WTC11 (cell line): ENCODE measurements around the gene TMEM164. TPM values are rescaled to one million over a fixed set of nuclear protein-coding genes. Genes with fewer than 3 reads are reported as not detected.

Experiments used
- ATAC-seq: fragments of 200-7000 bp; cut with Tn5 transposase; 2 replicates; pipeline ENCODE4 v1.10.0; 2021; ENCODE audit warnings: mild to moderate bottlenecking, moderate library complexity
- CTCF ChIA-PET: fragments of 300-600 bp; sonication (Branson Sonifier 250); formaldehyde crosslinking; loops from one replicate; lab custom pipeline; 2021; ENCODE audit warnings: antibody characterized with exemption; lab: Charles Lee
- POLR2A ChIA-PET: fragments of 350-600 bp; sonication (Branson Sonifier 250); formaldehyde crosslinking; loops from one replicate; lab custom pipeline; 2021; ENCODE audit warnings: antibody characterized with exemption; lab: Charles Lee
- DNase-seq: peaks from one replicate; pipeline ENCODE4 v3.0.0; 2021; ENCODE audit warnings: low spot score
- H3K27ac Mint-ChIP-seq: 2 replicates; pipeline ENCODE4 v1.8.0; 2021; ENCODE audit warnings: mixed read lengths
- H3K27me3 Mint-ChIP-seq: 2 replicates; pipeline ENCODE4 v1.8.0; 2021; ENCODE audit warnings: low read depth, mild to moderate bottlenecking, moderate library complexity, mixed read lengths
- H3K36me3 Mint-ChIP-seq: 2 replicates; pipeline ENCODE4 v1.8.0; 2021; ENCODE audit warnings: mixed read lengths
- H3K4me1 Mint-ChIP-seq: 2 replicates; pipeline ENCODE4 v1.8.0; 2022; ENCODE audit warnings: mixed read lengths
- H3K4me3 Mint-ChIP-seq: 2 replicates; pipeline ENCODE4 v1.8.0; 2021; ENCODE audit warnings: mild to moderate bottlenecking, moderate library complexity, mixed read lengths
- H3K9me3 Mint-ChIP-seq: 2 replicates; pipeline ENCODE4 v1.8.0; 2021; ENCODE audit warnings: mixed read lengths
- AFF4 ChIP-seq: sonication (generic); formaldehyde crosslinking; IDR thresholded peaks from 2 replicates; pipeline ENCODE4 v1.8.1; 2023; ENCODE audit warnings: mild to moderate bottlenecking, missing genetic modification reagents, borderline replicate concordance
- ATF6 ChIP-seq: sonication (generic); formaldehyde crosslinking; IDR thresholded peaks from 2 replicates; pipeline ENCODE4 v1.8.1; 2023; ENCODE audit warnings: mild to moderate bottlenecking, missing genetic modification reagents
- CREB1 ChIP-seq: sonication (generic); formaldehyde crosslinking; IDR thresholded peaks from 2 replicates; pipeline ENCODE4 v1.8.0; 2023; ENCODE audit warnings: mild to moderate bottlenecking, missing genetic modification reagents
- EMX1 ChIP-seq: fragments of 250-450 bp; sonication (Bioruptor Pico); IDR thresholded peaks from 2 replicates; pipeline ENCODE4 v1.8.0; 2021; ENCODE audit warnings: mild to moderate bottlenecking
- FOXJ3 ChIP-seq: sonication (generic); formaldehyde crosslinking; IDR thresholded peaks from 2 replicates; pipeline ENCODE4 v1.9.0; 2021; ENCODE audit warnings: missing genetic modification reagents, mild to moderate bottlenecking, borderline replicate concordance
- FOXK1 ChIP-seq: sonication (generic); formaldehyde crosslinking; IDR thresholded peaks from 2 replicates; pipeline ENCODE4 v1.8.0; 2022; ENCODE audit warnings: mild to moderate bottlenecking, moderate library complexity, missing genetic modification reagents
- FOXP4 ChIP-seq: sonication (generic); formaldehyde crosslinking; IDR thresholded peaks from 2 replicates; pipeline ENCODE4 v1.8.0; 2022; ENCODE audit warnings: mild to moderate bottlenecking, missing genetic modification reagents
- HMGA2 ChIP-seq: fragments of 250-450 bp; sonication (Bioruptor Pico); IDR thresholded peaks from 2 replicates; pipeline ENCODE4 v1.4.0; 2021; ENCODE audit warnings: mild to moderate bottlenecking, moderate library complexity
- MLX ChIP-seq: sonication (generic); formaldehyde crosslinking; IDR thresholded peaks from 2 replicates; pipeline ENCODE4 v1.8.1; 2023; ENCODE audit warnings: mild to moderate bottlenecking, missing genetic modification reagents, moderate library complexity
- NFE2L1 ChIP-seq: sonication (generic); formaldehyde crosslinking; IDR thresholded peaks from 2 replicates; pipeline ENCODE4 v1.8.1; 2023; ENCODE audit warnings: missing genetic modification reagents
- SOX15 ChIP-seq: fragments of 250-450 bp; sonication (Bioruptor Pico); IDR thresholded peaks from 2 replicates; pipeline ENCODE4 v1.9.0; 2021; ENCODE audit warnings: mild to moderate bottlenecking
- ZNF317 ChIP-seq: sonication (generic); formaldehyde crosslinking; IDR thresholded peaks from 2 replicates; pipeline ENCODE4 v1.8.1; 2023; ENCODE audit warnings: low read depth, mild to moderate bottlenecking, moderate library complexity, missing genetic modification reagents, borderline replicate concordance
- ZNF532 ChIP-seq: fragments of 250-450 bp; sonication (Bioruptor Pico); IDR thresholded peaks from 2 replicates; pipeline ENCODE4 v1.9.0; 2021; ENCODE audit warnings: mild to moderate bottlenecking, borderline replicate concordance
- total RNA-seq: library from RNA; stranded (reverse); gene quantifications from 3 replicates; pipeline ENCODE4 v1.2.3, GENCODE V29; 2021
- TF ChIP-seq, protein P1 (sequence below): sonication (generic); formaldehyde crosslinking; IDR thresholded peaks from 2 replicates; pipeline ENCODE4 v1.8.1; 2023; ENCODE audit warnings: mild to moderate bottlenecking, missing genetic modification reagents, moderate library complexity
- TF ChIP-seq, protein P2 (sequence below): sonication (generic); formaldehyde crosslinking; conservative IDR thresholded peaks from 2 replicates; pipeline ENCODE4 v1.8.1; 2023; ENCODE audit warnings: mild to moderate bottlenecking, low read depth, missing genetic modification reagents, moderate library complexity
- TF ChIP-seq, protein P3 (sequence below): sonication (generic); formaldehyde crosslinking; conservative IDR thresholded peaks from 2 replicates; pipeline ENCODE4 v1.8.1; 2022; ENCODE audit warnings: mild to moderate bottlenecking, missing genetic modification reagents

Gene TMEM164
- total RNA-seq, 1 experiment from 2014 or later = 16.0 TPM

- TF ChIP-seq AFF4 (no peak), EMX1 (CRISPR knock-in tag) (no peak), SOX15 (no peak), CREB1 (CRISPR knock-in tag) (no peak), ZNF532 (CRISPR knock-in tag) (no peak), NFE2L1 (CRISPR knock-in tag) (no peak), HMGA2 (no peak), MLX (no peak)
- TF ChIP-seq, protein P1, sequence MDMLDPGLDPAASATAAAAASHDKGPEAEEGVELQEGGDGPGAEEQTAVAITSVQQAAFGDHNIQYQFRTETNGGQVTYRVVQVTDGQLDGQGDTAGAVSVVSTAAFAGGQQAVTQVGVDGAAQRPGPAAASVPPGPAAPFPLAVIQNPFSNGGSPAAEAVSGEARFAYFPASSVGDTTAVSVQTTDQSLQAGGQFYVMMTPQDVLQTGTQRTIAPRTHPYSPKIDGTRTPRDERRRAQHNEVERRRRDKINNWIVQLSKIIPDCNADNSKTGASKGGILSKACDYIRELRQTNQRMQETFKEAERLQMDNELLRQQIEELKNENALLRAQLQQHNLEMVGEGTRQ = no peak
- TF ChIP-seq, protein P2, sequence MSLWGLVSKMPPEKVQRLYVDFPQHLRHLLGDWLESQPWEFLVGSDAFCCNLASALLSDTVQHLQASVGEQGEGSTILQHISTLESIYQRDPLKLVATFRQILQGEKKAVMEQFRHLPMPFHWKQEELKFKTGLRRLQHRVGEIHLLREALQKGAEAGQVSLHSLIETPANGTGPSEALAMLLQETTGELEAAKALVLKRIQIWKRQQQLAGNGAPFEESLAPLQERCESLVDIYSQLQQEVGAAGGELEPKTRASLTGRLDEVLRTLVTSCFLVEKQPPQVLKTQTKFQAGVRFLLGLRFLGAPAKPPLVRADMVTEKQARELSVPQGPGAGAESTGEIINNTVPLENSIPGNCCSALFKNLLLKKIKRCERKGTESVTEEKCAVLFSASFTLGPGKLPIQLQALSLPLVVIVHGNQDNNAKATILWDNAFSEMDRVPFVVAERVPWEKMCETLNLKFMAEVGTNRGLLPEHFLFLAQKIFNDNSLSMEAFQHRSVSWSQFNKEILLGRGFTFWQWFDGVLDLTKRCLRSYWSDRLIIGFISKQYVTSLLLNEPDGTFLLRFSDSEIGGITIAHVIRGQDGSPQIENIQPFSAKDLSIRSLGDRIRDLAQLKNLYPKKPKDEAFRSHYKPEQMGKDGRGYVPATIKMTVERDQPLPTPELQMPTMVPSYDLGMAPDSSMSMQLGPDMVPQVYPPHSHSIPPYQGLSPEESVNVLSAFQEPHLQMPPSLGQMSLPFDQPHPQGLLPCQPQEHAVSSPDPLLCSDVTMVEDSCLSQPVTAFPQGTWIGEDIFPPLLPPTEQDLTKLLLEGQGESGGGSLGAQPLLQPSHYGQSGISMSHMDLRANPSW (CRISPR knock-in tag) = no peak
These were observed 12.2 kb upstream of the TMEM164 start (continued) for GRCh38 chrX:109990582-109991276.

DNA sequence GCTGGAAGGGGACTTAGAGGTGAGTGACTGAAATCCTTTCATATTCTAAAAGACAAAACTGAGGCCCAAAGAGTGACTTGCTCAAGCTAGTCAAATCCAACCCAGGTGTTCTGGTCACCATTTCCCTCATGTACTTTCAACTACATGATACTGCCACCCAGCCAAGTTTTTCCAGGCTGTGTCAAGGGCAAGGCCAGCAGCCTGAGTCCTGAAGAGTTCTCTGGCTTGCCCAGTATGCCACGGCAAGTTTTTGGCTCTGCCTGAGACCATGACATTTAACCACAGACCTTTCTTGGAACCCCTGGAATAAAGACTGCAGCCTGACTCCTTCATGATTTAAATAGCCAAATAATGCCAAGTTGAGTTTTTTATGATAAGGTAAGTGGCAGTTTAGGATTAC lies 10.7 kb upstream of the TMEM164 start:
- ATAC-seq (no peak), DNase-seq (no peak)
- CTCF ChIA-PET = no interaction called here
- peaks cover 3% of the 10 kb centered on the region; the same call in 1 of the 2 replicates for H3K27me3 Mint-ChIP-seq
- H3K4me3 Mint-ChIP-seq = no peak overlapping the region
- no peak overlapping the region for H3K27ac Mint-ChIP-seq
- H3K36me3 Mint-ChIP-seq = no peaks in the 10 kb centered on the region
- H3K9me3 Mint-ChIP-seq = no peaks in the 10 kb centered on the region
- no peaks in the 10 kb centered on the region for H3K4me1 Mint-ChIP-seq
- POLR2A ChIA-PET = interaction anchor here (0.5 kb wide), 1 partner anchor 257 kb away, joined by 3 read pairs; no protein-coding TSS in a partner anchor
- TF ChIP-seq, protein P3, sequence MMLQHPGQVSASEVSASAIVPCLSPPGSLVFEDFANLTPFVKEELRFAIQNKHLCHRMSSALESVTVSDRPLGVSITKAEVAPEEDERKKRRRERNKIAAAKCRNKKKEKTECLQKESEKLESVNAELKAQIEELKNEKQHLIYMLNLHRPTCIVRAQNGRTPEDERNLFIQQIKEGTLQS (CRISPR knock-in tag) = no peak
- TF ChIP-seq ZNF317 (CRISPR knock-in tag) (no peak), FOXJ3 (CRISPR knock-in tag) (no peak), ATF6 (CRISPR knock-in tag) (no peak), FOXK1 (CRISPR knock-in tag) (no peak), FOXP4 (no peak)
